HG03520 (cell line): ENCODE data around the gene TCF21.
"Not testable (repeated sequence)": the region's sequence is repeated elsewhere in the genome, so short reads cannot be mapped to it uniquely, and the experiment has no call there.

Source experiments
- ATAC-seq: cut with Tn5 transposase; IDR thresholded peaks from one replicate; pipeline ENCODE4 v1.9.1; 2021; ENCODE audit warnings: mild to moderate bottlenecking, moderate library complexity; ENCODE audit not compliant: unreplicated experiment

Gene TCF21

GRCh38 chr6:133888929-133889556, at the start of gene TCF21:
TCF21 (plus strand) TSS chr6:133889113; CDS start chr6:133889398, 285 bp downstream.
- no peak for ATAC-seq

- no peak for ATAC-seq
Observed at GRCh38 chr6:133841176-133841575, 47.7 kb upstream of the TCF21 start.

GRCh38 chr6:133843098-133843497, 45.8 kb upstream of the TCF21 start:
- ATAC-seq, result no peak

GRCh38 chr6:133844709-133845108, 44.2 kb upstream of the TCF21 start:
- no peak for ATAC-seq

- ATAC-seq, result no peak
Observed at GRCh38 chr6:133854041-133854363, 34.9 kb upstream of the TCF21 start.

GRCh38 chr6:133854364-133855275, 34.3 kb upstream of the TCF21 start:
- no peak for ATAC-seq

- ATAC-seq, result no peak
Observed at GRCh38 chr6:133855276-133855990, 33.5 kb upstream of the TCF21 start.

GRCh38 chr6:133855991-133856370, 32.9 kb upstream of the TCF21 start:
- no peak for ATAC-seq

GRCh38 chr6:133856911-133857310, 32.0 kb upstream of the TCF21 start:
- no peak for ATAC-seq

- no peak for ATAC-seq
Observed at GRCh38 chr6:133857696-133858095, 31.2 kb upstream of the TCF21 start.

GRCh38 chr6:133861337-133861736, 27.6 kb upstream of the TCF21 start:
- ATAC-seq, result not testable (repeated sequence)

- no peak for ATAC-seq
Observed at GRCh38 chr6:133863228-133863627, 25.7 kb upstream of the TCF21 start.

- no peak for ATAC-seq
Observed at GRCh38 chr6:133865680-133866079, 23.2 kb upstream of the TCF21 start.

GRCh38 chr6:133871131-133871530, 17.8 kb upstream of the TCF21 start:
- ATAC-seq, result no peak

- no peak for ATAC-seq
Observed at GRCh38 chr6:133873538-133873937, 15.4 kb upstream of the TCF21 start.

- no peak for ATAC-seq
Observed at GRCh38 chr6:133877116-133877515, 11.8 kb upstream of the TCF21 start.

GRCh38 chr6:133880006-133880405, 8.9 kb upstream of the TCF21 start:
- no peak for ATAC-seq

GRCh38 chr6:133880896-133881295, 8.0 kb upstream of the TCF21 start:
- no peak for ATAC-seq

- ATAC-seq, result no peak
Observed at GRCh38 chr6:133886104-133886775, 2.7 kb upstream of the TCF21 start.

GRCh38 chr6:133887156-133887879, 1.6 kb upstream of the TCF21 start:
- ATAC-seq, result no peak

- ATAC-seq, result no peak
Observed at GRCh38 chr6:133887880-133888230, 1.1 kb upstream of the TCF21 start.
